NCI-H748 treated with DMSO at 0.1 percent for 48 hours (cell line): ENCODE measurements around the gene NSUN7.
"Not testable (repeated sequence)": the region's sequence is repeated elsewhere in the genome, so short reads cannot be mapped to it uniquely, and the experiment has no call there.

Experiments used
- DNase-seq: peaks from one replicate; lab custom pipeline; 2025; lab: John Stamatoyannopoulos, UW

NSUN7 gene

DNA sequence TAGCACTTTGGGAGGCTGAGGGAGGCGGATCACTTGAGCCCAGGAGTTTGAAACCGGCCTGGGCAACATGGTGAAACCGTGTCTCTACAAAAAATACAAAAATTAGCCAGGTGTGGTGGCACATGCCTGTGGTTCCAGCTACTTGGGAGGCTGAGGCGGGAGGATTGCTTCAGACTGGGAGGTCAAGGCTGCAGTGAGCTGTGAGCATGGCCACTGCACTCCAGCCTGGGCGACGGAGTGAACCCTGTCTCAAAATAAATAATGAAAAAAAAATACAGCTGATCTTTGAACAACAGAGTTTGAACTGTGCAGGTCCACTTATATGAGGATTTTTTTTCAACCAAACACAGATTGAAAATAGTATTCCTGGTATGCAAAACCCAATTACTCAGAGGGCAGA lies 67.4 kb downstream of the NSUN7 start:
- not testable (repeated sequence) for DNase-seq

DNA sequence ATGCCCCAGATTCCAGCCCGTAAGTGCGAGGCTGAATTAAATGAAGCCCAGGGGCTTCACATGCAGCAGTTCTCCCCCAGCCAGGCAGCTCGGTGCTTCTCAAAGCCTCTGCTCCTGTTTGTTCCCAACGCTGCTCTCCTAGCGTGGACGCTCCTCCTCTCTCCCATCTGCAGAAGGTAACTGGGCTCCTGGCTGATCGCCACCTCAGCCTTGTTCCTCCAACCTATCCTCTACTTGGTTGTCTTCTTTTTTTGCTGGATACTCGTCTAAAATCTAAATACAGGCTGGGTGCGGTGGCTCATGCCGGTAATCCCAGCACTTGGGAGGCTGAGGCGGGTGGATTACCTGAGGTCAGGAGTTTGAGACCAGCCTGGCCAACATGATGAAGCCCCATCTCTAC lies 70.3 kb downstream of the NSUN7 start:
- no peak for DNase-seq

DNA sequence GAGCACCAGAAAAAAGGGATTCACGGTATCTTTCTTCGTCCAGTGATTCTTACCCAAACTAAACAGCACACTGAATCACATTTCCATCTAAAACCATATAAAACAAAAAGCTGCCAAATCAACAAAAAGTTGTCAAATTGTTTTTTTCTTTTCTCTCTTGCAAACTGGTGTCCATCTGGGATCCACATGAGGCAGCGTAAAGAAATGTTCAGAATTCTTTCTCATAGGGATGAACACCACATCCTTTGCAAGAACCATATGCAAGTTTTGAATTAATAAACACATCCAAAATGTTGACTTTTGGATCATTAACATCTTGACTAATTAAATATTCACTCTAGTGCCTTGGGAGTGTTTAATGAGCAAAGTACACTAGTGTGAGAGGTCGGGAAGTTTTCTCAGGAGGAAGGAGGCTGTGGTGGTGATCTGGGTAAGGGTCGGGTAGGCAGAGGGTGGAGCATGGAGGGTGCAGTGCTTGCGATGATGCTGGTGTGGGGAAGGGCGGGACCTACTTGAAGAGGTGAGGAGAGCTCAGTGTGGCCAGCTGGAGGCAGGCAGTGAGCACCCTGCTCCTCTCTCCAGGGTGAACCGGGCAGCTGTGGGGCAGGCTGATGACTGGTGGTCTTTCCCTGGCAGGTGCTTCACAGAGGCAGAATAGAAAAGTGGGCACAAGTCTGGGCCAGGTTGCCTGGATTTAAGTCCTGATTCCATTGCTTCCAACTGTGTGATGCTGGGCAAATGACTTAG lies 72.8 kb downstream of the NSUN7 start:
- DNase-seq = no peak

DNA sequence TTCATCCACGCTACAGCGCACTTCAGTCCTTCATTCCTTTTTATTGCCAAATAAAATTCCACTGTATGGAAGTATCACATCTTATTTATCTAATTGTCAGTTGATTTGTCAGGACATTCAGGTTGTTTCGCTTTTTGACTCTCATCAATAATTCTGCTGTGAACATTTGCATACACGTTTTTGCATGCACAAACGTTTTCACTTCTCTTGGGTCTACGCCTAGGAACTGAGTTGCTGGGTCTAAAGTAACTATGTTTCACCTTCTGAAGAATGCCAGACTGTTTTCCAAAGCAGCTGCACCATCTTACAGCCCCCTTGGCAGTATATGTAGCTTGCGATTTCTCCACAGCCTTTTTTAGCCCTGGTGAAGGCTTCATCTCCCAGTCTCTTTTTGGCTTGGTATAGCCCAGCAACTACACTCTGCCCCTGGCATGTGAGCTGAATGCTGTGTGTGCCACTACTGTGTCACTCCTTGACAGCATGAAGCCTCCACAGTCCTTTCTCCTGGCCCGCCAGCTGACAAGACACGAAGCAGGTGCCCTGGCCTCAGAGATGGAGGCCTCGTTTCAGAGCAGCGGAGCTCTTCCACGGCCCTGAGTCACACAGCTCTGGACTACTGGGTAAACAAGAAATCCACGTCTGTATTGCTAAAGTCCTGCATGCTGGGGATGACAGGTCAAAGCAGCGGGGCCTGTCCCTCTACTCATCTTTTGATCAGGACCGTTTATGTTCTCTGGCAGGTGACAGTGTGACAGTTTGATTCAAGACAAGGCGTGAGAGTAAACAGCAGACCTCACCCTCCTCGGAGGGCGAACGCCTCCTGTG lies 75.5 kb downstream of the NSUN7 start:
- DNase-seq = no peak

DNA sequence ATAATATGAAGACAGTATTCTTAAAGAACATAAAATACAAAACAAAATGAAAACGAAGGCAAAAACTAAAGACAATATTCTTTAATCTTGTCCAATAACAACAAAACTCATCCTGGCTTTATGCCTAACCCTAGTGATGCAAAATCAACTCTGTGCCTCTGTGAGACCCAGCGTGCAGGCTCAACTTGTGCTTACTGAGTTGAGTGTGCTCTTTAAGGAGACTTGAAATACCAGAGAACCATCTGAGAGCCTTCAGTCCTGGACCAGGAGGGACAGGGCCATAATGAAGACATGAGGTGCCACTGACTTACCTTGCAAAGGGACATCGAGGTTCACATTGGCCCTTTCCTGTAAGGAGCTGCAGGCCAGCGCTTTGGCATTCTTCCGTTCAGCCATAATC lies 77.1 kb downstream of the NSUN7 start:
- no peak for DNase-seq

DNA sequence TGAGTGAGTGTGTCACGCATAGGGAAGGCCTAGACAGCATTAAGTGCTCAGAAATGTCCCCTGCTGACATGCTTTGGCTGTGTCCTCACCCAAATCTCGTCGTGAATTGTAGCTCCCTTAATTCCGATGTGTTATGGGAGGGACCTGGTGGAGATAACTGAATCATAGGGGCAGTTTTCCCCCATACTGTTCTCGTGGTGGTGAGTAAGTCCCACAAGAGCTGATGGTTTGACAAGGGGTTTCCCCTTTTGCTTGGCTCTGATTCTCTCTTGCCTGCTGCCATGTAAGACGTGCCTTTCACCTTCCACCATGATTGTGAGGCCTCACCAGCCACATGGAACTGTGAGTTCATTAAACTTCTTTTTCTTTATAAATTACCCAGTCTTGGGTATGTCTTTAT lies 78.0 kb downstream of the NSUN7 start:
- DNase-seq = no peak

DNA sequence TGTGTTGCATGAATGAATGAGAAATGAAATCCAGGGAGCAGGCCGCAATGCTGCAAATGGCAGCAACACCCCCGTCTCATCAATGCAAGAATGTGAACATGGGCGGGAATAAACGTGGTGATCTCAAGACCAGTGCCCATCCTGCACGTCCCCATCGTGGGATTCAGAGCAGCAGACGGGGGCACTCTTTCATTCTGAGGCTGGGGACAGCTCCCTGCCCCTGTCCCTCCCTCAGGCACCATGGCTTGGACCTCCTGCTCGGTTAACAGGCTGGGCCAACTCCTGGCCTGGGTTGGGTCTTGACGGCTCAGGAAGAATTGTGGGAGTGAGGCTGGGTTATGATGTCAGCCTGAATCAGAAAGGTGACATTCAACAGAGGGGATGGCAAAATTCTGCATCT lies 78.9 kb downstream of the NSUN7 start:
- DNase-seq = no peak

DNA sequence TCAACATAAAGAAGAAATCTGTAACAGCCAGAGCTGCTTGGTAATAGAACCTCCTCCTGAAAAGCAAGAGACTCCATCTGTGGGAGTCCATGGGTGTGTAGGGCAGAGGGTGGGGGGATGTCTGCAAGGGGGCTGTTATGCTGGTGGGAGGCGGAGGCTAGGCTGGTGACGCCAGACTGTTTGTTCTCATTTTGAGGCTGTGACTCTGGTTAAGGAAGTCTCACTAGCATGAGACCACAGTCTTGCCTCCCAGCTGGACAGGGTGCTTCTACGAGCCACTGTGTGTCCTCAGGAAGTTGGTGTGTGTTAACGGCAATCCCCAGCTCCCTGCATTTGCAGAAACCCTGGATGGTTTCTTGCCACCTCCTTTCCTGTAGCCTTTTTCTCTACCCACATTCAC lies 79.8 kb downstream of the NSUN7 start:
- DNase-seq = no peak

DNA sequence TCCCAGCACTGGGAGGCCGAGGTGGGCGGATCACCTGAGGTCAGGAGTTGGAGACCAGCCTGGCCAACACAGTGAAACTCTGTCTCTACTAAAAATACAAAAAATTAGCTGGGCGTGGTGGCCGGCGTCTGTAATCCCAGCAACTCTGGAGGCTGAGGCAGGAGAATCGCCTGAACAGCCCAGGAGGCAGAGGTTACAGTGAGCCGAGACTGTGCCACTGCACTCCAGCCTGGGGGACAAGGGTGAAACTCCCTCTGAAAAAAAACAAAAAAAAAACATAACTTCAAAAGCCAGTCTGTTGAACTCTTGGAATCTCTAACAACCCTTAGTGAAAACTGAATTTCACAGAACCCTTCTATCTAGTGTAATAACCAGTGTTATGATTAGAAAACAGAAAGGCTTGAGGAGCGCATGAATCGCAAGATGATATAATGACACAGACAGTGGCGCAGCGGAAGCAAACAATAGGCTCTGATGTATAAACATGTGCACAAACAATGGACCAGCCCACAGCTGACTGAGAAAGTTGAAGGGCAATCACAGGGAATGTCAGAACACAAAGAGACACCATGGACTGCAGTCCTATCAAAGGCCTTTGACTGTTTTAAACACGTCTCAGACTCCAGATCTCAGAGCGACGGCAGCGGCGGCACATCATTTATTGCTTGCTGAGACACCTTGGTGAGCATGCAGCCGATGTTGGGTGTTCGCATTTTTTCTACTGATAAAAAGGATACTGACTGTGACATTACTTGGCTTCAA lies 81.6 kb downstream of the NSUN7 start:
- no peak for DNase-seq

DNA sequence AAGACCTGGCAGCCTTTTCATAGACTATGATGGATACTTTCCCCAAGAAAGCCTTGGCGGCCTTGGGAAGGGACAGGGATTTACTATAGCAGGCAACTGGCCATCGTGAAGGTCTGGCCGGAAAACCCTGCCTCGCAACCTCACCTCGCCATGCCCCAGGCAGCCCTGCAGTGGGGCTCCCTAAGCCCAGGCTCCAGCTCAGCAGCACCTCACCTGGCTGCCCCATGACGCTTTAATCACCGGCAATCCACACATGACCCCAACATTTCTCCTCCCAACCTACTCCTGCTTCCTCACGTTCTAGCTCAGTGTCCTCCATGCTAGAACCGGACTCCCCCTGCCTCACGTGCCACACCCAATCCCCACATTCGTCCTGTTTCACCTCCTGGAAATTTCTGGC lies 82.4 kb downstream of the NSUN7 start:
- DNase-seq = no peak

DNA sequence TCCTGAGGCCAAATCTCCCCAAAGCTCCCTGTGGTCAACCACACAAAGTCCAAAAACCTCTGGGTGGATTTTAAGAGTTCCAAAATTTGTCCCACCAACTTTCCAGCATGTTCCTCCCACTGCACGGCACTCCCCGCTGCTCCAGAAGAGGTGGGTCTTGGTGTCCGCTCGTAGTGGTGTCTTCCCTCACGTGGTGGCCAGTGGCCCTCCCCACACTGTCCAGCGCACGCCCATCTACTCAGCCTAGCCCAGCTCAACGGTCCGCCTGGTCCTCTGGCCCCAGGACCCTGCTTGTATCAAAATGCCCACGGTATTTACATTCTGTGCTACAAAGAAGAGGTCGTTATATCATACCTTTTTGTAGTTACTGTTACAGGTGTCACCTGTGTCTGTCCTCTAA lies 83.5 kb downstream of the NSUN7 start:
- no peak for DNase-seq

DNA sequence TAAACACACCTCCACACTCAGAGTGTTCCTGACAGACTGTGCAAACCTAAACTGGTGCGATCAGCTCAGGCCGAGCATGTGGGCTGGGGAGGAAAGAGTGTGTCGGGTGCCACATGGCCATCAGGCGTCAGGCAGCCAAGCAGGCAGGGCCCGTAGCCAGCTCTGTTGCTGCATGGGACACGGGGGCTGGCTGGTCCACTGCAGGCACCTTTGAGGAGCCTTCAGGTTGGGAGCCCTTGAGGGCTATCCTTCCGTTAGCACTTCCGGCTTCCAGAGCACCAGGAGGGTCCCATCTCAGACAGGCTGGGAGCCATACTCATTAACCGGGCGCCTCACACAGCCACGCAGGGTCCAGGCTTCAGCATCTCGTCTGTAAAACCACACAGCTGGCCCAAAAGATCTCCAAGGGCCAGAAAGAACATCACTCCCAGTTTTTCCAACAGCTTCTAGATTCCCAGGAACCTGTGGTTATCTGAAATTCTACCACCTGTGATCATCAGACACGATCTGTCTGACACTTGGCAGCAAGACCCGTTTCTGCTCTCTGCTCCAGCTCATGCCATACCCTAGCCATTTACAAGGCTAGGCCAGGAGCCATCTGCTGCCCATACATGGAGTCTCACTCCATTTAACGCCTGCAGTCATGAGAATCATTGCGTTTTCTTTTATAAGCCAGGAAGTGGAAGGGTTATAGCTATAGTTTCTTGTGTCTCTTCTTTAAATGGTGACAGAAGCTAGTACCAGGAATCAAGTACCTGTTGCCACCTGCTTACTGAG lies 87.5 kb downstream of the NSUN7 start:
- DNase-seq = no peak

DNA sequence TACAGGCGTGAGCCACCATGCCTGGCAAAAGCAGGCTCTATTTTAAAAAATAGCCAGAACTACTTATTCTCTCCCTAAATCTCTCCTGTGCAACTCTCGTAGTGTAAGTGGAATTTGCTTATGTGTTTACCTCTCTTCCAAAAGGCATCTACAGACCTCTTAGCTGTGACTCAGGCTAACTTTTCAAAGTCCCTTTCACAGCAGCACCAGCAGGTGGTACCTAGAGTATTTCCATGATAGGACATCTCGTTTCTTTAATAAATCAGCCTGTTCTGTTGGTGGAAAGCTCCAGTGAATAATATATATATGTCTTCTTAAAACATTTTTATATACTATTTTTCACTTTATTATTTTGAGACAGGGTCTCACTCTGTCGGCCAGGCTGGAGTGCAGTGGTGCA lies 89.0 kb downstream of the NSUN7 start:
- DNase-seq = no peak

DNA sequence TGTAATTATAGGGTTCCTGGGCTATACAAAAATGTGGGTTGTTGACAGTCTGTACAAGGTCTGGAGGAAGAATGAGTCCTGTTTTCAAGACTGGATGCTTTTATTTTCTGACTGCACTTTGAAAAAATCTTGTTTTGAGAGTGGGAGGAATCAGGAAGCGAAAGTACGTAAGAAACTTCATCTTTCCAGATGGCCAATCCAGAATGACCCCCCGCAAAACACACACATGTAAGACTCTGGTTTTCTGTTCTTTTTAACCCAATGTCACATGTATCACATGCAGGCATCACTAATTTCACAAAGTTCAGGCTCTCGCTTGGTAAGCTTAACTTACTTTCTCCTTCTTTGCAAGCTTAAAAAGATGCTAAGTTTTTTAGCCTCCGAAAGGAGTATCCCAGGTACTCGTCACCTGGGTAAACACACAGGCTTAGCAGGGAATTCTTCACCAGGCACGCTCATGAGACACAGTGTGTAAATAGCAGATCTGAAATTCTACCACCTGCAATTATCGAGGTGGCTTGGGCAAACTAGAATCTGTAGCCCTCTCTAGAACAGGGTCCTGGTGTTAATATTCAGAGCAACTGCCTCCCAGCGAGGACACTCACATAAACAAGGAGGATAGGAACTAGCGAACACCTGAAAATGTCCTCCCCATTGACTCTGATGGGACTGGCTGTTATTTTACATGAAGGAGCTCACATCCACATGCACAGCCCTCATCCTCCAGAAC lies 90.7 kb downstream of the NSUN7 start:
- DNase-seq = no peak

DNA sequence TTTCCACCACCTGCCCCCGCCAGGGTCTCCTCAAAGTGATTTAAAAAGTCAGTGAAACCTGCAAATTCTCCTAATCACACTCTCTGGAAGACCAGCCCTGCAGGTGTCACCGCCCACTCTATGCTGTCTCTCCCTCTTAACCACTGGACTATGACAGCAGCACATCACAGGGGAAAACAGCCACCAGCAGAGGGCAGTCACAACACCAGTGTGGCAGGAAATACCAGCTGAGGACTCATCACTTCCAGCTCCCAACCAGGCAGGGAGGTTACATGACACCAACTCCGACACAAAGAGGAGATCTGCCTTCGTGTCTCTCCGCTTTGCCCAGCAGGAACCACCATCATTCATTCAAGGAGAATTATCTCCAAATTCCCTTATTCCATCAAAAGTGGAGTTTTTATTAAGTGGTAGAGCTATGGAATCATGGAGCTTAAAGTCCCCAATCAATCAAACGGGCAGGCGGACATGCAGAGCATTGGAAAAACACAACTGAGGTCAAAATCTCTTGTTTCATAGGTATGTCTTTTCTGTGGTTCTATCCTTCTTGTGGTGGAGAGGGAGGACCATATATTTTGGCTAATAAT lies 91.3 kb downstream of the NSUN7 start:
- DNase-seq = peak; percentile 24

DNA sequence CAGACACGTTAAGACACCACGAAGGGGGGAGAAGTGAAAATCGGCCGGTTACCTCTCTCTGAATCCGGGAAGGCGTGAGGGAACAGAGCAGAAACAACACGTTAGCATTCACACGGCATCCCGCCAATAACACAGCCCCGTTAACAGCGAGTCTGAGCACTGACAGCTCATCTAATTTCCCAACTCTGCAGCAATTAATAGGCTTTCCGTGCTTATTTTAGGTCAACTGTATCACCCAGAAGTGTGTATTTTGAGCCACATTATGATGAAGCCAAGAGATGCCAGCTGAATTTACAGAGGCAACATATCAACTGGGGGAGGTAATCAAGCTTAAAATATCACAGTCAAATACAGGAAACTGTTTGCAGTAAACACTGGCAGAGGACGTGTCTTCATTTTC lies 92.6 kb downstream of the NSUN7 start:
- peak; percentile 9 for DNase-seq

DNA sequence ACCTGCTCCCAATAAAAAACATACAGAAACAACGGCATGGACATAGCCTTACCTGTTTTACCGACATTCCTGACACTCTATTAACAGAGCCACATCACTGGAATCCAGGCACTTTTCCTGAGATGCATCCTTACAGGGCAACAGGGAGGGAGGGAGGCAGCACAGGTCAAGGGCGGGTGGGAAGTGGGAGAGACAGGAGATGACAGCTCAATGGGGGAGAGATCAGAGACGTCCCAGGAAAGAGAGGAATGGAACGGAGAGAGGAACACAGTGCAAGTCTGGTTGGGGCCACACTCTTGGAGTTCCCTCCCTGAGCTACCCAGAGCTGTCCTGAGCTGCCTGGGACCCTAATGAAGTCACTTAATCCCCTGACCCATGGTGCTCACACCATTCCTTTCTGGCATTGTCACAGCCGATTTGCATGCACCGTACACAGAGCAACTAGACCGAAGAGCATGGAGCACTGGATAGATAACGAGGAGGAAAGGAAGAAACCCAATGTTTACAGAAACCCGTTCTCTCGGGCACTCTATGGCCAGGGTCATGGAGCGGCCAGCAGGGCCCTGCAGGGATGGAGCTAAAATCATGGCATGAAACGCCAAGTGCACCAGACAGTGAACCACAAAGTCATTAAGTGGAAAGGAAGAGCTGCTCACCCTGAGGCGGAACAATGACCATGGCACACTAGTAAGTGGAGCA lies 93.1 kb downstream of the NSUN7 start:
- no peak for DNase-seq

DNA sequence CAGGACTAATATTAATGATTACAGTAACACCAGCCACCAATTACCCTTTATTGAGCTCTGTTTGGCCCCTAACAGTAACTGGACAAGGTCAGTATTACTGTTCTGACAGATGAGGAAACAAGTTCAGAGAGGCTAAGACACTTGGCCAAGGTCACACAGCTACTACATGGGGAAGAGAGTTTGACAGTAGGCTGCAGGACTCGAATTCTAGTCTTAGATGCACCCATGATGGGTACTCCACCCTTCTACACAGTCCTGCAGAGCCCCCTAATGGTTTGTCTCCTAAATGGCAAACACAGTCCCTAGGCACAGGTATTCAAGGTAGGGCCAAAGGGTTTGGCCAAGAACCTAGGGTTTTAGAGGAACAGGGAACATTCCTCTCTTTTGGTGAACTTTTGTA lies 93.9 kb downstream of the NSUN7 start:
- DNase-seq = no peak

DNA sequence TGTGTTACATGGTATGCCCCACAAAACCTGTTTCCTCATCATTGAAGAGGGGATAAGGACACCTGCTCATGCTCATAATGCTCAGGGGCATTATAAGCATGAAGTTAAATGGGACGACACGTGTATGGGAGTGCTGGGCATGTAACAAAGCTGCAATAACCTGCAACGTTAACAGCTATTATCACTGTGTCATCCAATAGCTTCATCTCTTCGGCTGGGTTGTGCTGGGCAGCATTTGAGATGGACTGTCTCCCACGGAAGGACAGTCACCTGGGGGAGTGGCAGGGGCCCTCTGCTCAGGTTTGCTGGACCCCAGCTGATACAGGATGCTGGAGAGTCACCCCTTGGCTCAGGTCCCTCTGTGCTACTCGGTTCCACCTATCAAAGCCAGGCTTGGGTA lies 94.5 kb downstream of the NSUN7 start:
- no peak for DNase-seq

DNA sequence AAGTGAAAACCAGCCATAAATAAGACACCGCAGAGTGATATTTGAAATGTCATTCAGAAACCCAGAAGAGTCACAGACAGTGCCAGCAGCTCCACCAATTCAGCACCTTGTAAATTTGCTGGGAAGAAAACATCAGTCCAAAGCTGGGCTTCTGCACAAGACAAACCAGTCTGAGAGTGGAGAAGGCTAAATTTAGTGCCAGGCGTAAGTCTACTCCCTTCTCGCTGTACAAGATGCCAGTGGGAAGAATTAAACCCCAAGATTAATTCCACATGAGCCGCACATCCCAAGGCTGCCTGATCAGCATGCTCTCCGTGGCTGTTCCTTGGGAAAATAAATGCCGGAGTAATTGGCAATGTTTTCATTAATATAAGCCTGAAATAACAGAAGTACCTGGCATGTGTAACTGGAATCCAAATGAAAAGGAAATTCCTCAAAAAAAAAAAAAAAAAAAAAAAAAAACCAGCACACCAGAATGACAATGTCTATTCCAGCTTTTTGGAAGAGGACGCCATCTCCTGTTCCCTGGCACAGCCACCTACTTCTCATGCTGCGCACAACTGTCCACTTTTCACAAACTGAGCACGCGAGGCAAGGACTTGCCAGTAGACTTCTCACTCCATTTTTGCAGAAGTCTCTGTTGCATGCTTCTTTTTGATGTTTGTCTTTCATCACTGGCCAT lies 95.5 kb downstream of the NSUN7 start:
- no peak for DNase-seq
